ENCODE data around the gene TBCB. TPM values are rescaled to one million over a fixed set of nuclear protein-coding genes. Genes with fewer than 3 reads are reported as not detected.

TBCB gene
- total RNA-seq, 2 experiments from 2014 or later: 141 to 166 TPM

Other genes with a start within 250 kb of the TBCB start
- 1 to 10 TPM; 1.5 to 2.0 TPM for gene APLP1, start 246.9 kb upstream of the TBCB start, total RNA-seq
- 10 to 100 TPM; 52.7 to 52.9 TPM for gene NFKBID, start 214.9 kb upstream of the TBCB start, total RNA-seq
- 100 to 1,000 TPM; 184 to 195 TPM for gene HCST, start 212.9 kb upstream of the TBCB start, total RNA-seq
- gene TYROBP, start 207.2 kb upstream of the TBCB start, total RNA-seq: under 1 TPM in 1 of 2 experiments, not detected in 1; 0.96 TPM
- 10 to 100 TPM; 11.9 TPM for gene LRFN3, start 179.1 kb upstream of the TBCB start, total RNA-seq
- 10 to 100 TPM; 19.8 to 20.2 TPM for gene SDHAF1, start 120.3 kb upstream of the TBCB start, total RNA-seq
- 1 to 10 TPM; 1.4 to 3.2 TPM for gene SYNE4, start 106.7 kb upstream of the TBCB start, total RNA-seq
- 10 to 100 TPM; 41.0 to 44.7 TPM for gene ALKBH6, start 101.3 kb upstream of the TBCB start, total RNA-seq
- gene CLIP3, start 82.6 kb upstream of the TBCB start, total RNA-seq: 1 to 10 TPM in 1 of 2 experiments, under 1 TPM in 1; 0.98 to 1.1 TPM
- 1 to 10 TPM; 2.4 to 4.2 TPM for gene THAP8, start 61.2 kb upstream of the TBCB start, total RNA-seq
- 10 to 100 TPM; 34.5 to 46.0 TPM for gene WDR62, start 60.6 kb upstream of the TBCB start, total RNA-seq
- gene OVOL3, start 4.3 kb upstream of the TBCB start, total RNA-seq: not detected
- 10 to 100 TPM; 63.2 to 65.3 TPM for gene POLR2I, start 593 bp upstream of the TBCB start, total RNA-seq
- 100 to 1,000 TPM; 411 to 479 TPM for gene CAPNS1, start 24.6 kb downstream of the TBCB start, total RNA-seq
- gene COX7A1, start 37.0 kb downstream of the TBCB start, total RNA-seq: not detected
- gene ZNF565, start 99.2 kb downstream of the TBCB start, total RNA-seq: 1 to 10 TPM; 1.6 to 2.3 TPM
- 10 to 100 TPM; 55.1 to 75.6 TPM for gene ZNF146, start 99.6 kb downstream of the TBCB start, total RNA-seq